Activated CD8-positive, alpha-beta T cell treated with anti-CD3 and anti-CD28 coated beads for 36 hours (primary cell): Measurements from ENCODE around the gene CCDC88B. TPM values are rescaled to one million over a fixed set of nuclear protein-coding genes. Genes with fewer than 3 reads are reported as not detected.

Experiments
- ATAC-seq: fragments of 200-7000 bp; cut with Tn5 transposase; one replicate; pipeline ENCODE4 v1.10.0; 2021; ENCODE audit warnings: mild to moderate bottlenecking, moderate library complexity
- CTCF ChIA-PET: fragments of 350-600 bp; sonication (Branson Sonifier 250); formaldehyde crosslinking; loops from one replicate; lab custom pipeline; 2021; ENCODE audit warnings: antibody characterized with exemption; lab: Charles Lee
- POLR2A ChIA-PET: fragments of 350-600 bp; sonication (Branson Sonifier 250); formaldehyde crosslinking; loops from one replicate; lab custom pipeline; 2021; ENCODE audit warnings: antibody characterized with exemption; lab: Charles Lee
- DNase-seq: peaks from one replicate; pipeline ENCODE4 v3.0.0-alpha.2; 2020
- H3K27ac Mint-ChIP-seq: one replicate; pipeline ENCODE4 v1.8.0; 2021; ENCODE audit warnings: mild to moderate bottlenecking, mixed read lengths
- H3K27me3 Mint-ChIP-seq: one replicate; pipeline ENCODE4 v1.8.0; 2021; ENCODE audit warnings: mixed read lengths
- H3K36me3 Mint-ChIP-seq: one replicate; pipeline ENCODE4 v1.8.0; 2021; ENCODE audit warnings: low read depth, mixed read lengths
- H3K4me1 Mint-ChIP-seq: one replicate; pipeline ENCODE4 v1.8.0; 2021; ENCODE audit warnings: low read depth, mixed read lengths
- H3K4me3 Mint-ChIP-seq: one replicate; pipeline ENCODE4 v1.8.0; 2021; ENCODE audit warnings: mild to moderate bottlenecking, moderate library complexity, mixed read lengths
- H3K9me3 Mint-ChIP-seq: one replicate; pipeline ENCODE4 v1.8.0; 2021; ENCODE audit warnings: mixed read lengths
- intact Hi-C: fragments of 100-400 bp; cut with micrococcal nuclease; formaldehyde crosslinking; loops from one replicate; pipeline ENCODE4 v1.10.0; 2022
- total RNA-seq, 2 experiments: library from RNA; stranded (reverse); gene quantifications; one replicate each; pipeline ENCODE4 v1.2.3, GENCODE V29; 2021
- TF ChIP-seq, protein P1 (sequence below): fragments of 200-600 bp; IDR thresholded peaks from one replicate; pipeline ENCODE4 v1.8.0; 2022; ENCODE audit warnings: antibody characterized with exemption, mild to moderate bottlenecking

The CCDC88B gene
- total RNA-seq, 2 experiments from 2014 or later, result 65.8 to 76.1 TPM

DNA sequence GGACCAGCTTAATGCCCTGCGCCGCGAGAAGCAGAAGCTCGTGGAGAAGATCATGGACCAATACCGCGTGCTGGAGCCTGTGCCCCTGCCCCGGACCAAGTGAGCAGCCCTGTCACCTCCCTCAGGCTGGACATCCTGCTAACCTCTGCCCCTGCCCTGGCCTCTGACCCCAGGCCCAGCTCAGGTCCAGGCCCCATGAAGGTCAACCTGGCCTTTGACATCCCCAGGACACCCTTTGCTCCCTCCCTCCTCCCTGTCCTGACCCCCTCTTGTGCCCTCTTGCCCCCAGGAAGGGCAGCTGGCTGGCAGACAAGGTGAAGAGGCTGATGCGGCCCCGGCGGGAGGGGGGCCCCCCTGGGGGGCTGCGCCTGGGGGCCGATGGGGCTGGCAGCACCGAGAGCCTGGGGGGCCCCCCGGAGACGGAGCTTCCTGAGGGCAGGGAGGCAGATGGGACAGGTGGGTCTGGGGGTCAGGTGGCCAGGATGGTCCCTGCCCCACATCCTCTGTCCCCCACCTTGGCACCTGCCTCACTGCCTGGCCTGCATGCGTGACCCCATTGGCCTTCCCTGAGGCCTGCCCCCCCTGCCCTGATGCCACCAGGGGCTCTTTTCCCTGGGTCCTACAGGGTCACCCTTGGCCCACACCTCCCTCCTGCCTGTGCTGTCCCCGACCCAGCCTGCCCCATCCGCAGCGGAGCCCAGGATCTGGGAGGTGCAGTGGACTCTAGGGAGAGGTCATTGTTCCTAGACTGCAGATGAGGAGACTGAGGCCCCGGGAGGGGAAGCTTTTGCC is 13.9 kb downstream of the CCDC88B start:
- intact Hi-C loops, result no loop called here
- no peak for DNase-seq
- H3K27ac Mint-ChIP-seq, result no peak overlapping the region

DNA sequence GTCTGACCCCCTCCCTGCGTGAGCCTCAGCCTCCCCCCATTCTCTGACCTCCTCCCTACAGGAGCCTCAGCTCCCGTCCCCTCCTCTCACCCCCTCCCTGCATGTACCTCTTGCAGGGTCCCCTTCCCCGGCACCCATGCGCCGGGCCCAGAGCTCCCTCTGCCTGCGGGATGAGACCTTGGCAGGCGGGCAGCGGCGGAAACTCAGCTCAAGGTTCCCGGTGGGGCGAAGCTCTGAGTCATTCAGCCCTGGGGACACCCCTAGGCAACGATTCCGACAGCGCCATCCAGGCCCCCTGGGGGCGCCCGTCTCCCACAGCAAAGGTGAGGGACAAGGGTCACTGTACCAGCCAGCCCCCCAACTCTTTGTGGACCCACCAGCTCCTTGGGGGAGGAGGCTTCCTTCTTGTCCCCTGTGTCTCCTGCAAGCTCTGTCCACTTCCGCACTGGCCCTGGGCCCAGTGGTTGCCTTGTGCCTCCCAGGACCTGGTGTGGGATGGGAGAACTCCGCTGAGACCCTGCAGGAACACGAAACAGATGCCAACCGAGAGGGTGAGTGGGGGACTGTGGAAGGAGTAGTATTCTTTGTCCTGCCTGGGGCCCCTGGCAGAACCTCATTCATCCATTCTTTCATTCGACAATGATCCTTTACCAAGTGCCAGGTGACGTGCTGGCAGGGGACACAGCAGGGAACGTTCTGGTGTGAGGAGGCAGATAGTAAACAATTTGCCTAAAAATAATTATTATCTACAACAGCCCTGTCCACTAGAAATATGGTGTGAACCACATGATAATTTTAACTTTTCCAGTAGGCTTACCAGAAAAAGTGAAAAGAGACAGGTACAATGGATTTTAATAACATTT is 15.3 kb downstream of the CCDC88B start:
- Mint-ChIP-seq H3K4me3 (no peak overlapping the region), H3K4me1 (peaks cover 30% of the 10 kb centered on the region), H3K36me3 (peaks cover 12% of the 10 kb centered on the region), H3K9me3 (no peaks in the 10 kb centered on the region), H3K27me3 (no peaks in the 10 kb centered on the region), H3K27ac (no peak overlapping the region)
- peak; percentile 46 for ATAC-seq
- DNase-seq, result peak; percentile 82
- ChIA-PET POLR2A (interaction anchor here (0.7 to 3.9 kb wide), 4 partner anchors 11 to 170 kb away, joined by 3 to 19 read pairs (median 3); partner anchors contain the start of genes PRDX5 and STIP1), CTCF (interaction anchor here (0.7 to 9.5 kb wide), 18 partner anchors 11 to 291 kb away, joined by 3 to 75 read pairs (median 4); partner anchors contain the start of genes CATSPERZ, CCDC88B, FERMT3 and PRDX5)
- TF ChIP-seq, protein P1, sequence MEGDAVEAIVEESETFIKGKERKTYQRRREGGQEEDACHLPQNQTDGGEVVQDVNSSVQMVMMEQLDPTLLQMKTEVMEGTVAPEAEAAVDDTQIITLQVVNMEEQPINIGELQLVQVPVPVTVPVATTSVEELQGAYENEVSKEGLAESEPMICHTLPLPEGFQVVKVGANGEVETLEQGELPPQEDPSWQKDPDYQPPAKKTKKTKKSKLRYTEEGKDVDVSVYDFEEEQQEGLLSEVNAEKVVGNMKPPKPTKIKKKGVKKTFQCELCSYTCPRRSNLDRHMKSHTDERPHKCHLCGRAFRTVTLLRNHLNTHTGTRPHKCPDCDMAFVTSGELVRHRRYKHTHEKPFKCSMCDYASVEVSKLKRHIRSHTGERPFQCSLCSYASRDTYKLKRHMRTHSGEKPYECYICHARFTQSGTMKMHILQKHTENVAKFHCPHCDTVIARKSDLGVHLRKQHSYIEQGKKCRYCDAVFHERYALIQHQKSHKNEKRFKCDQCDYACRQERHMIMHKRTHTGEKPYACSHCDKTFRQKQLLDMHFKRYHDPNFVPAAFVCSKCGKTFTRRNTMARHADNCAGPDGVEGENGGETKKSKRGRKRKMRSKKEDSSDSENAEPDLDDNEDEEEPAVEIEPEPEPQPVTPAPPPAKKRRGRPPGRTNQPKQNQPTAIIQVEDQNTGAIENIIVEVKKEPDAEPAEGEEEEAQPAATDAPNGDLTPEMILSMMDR, result peak; percentile 50
- intact Hi-C loops, result no loop called here

More for the DNA sequence above, 13.9 kb downstream of the CCDC88B start:
- CTCF ChIA-PET, result interaction anchor here (0.9 to 9.5 kb wide), 8 partner anchors 10 to 292 kb away, joined by 3 to 75 read pairs (median 8); partner anchors contain the start of genes CCDC88B, PRDX5 and TRMT112
- H3K4me1 Mint-ChIP-seq, result peaks cover 22% of the 10 kb centered on the region
- POLR2A ChIA-PET, result interaction anchor here (0.5 to 3.9 kb wide), 4 partner anchors 10 to 238 kb away, joined by 3 to 19 read pairs (median 4); no protein-coding TSS in a partner anchor
- TF ChIP-seq, protein P1, result no peak
- H3K9me3 Mint-ChIP-seq, result no peaks in the 10 kb centered on the region
- H3K36me3 Mint-ChIP-seq, result peaks cover 10% of the 10 kb centered on the region
- H3K27me3 Mint-ChIP-seq, result no peaks in the 10 kb centered on the region
- no peak for ATAC-seq
- no peak overlapping the region for H3K4me3 Mint-ChIP-seq

DNA sequence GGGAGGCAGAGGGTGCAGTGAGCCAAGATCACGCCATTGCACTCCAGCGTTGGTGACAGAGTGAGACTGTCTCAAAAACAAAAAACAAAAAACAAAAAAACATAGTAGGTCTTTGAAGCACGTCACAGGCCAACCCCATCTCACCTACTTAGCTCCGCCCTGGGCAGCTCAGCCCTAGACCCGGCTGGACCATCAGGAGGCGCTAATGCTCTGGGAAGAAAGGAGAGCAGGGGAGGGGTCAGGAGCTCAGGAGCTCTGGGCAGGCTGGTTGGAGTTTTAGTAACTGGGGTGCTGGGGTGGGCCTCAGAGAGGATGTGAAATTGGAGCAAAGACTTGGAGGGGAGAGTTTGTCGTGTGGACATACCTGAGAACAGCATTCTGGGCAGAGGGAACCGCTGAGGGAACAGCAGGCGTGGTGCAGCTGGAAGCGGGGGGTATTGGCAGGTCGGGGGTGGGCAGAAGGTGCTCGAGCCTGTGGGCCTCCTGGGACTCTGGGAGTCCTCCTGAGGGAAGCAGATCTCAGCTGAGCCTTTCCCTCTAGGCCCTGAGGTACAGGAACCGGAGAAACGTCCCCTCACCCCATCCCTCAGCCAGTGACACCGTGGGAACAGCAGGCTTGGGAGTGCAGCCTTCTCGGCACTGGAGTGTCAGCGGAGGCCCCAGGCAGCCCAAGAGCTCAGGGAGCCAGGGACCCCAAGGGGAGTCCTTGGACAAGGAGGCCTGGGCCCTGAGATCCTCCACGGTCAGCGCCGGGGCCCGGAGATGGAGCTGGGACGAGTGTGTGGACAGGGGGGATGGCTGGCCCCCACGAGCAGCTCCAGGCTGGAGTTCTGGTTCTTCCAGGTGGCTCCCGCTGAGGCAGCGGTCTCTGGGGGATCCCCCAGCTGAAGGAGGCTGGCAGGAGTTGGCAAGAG is 16.8 kb downstream of the CCDC88B start:
- Mint-ChIP-seq H3K4me1 (peaks cover 42% of the 10 kb centered on the region), H3K36me3 (peaks cover 23% of the 10 kb centered on the region), H3K4me3 (no peak overlapping the region), H3K27ac (peak overlapping the region; percentile 51), H3K9me3 (no peaks in the 10 kb centered on the region), H3K27me3 (no peaks in the 10 kb centered on the region)
- POLR2A ChIA-PET, result interaction anchor here (1.6 kb wide), 1 partner anchor 171 kb away, joined by 3 read pairs; the partner anchor contains the start of gene STIP1
- ATAC-seq, result peak; percentile 18
- TF ChIP-seq, protein P1, result no peak
- peak; percentile 70 for DNase-seq
- CTCF ChIA-PET, result interaction anchor here (0.6 to 9.5 kb wide), 12 partner anchors 8 to 1801 kb away, joined by 3 to 75 read pairs (median 3); partner anchors contain the start of genes CCDC88B, PRDX5 and TRMT112
- intact Hi-C loops, result no loop called here

DNA sequence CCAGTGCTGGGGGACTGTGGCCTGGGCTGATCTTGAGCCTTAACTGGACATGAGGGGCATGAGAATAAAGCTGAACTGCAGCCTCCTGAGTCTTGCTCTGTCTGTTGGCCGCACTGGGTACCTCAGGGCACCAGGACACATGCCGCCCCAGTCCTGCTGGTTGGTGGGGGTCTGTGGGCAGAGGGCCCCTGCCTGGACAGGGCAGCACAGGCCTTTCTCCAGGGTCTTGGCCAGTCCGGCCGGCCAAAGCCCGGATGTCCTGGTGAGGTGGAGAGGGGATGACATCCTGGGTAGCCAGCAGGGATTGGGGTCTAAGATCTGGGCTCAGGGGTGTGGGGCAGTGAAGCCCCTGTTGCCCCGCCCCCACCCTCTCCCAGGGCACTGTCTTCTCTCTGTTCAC is 17.4 kb downstream of the CCDC88B start:
- DNase-seq (no peak), ATAC-seq (peak; percentile 1)
- Mint-ChIP-seq H3K27me3 (no peaks in the 10 kb centered on the region), H3K36me3 (peaks cover 30% of the 10 kb centered on the region), H3K27ac (peak overlapping the region; percentile 87), H3K9me3 (no peaks in the 10 kb centered on the region), H3K4me1 (peaks cover 48% of the 10 kb centered on the region), H3K4me3 (peak overlapping the region; percentile 67)
- ChIA-PET POLR2A (interaction anchor here (1.2 to 2.0 kb wide), 2 partner anchors 9 to 25 kb away, joined by 5 read pairs; no protein-coding TSS in a partner anchor), CTCF (interaction anchor here (1.0 to 9.5 kb wide), 4 partner anchors 9 to 153 kb away, joined by 3 to 75 read pairs (median 10); partner anchors contain the start of gene CCDC88B)
- TF ChIP-seq, protein P1, result no peak
- intact Hi-C loops, result no loop called here
